PC-3 (cell line): ENCODE data around the gene CACUL1. TPM values are rescaled to one million over a fixed set of nuclear protein-coding genes. Genes with fewer than 3 reads are reported as not detected.
"Not testable (repeated sequence)": the region's sequence is repeated elsewhere in the genome, so short reads cannot be mapped to it uniquely, and the experiment has no call there.

Experiments used
- ATAC-seq: fragments of 200-7000 bp; cut with Tn5 transposase; 2 replicates; pipeline ENCODE4 v1.9.1; 2020; ENCODE audit warnings: mild to moderate bottlenecking, moderate library complexity
- BruUV-seq: library from RNA; stranded (reverse); fragments of 400-500 nt; replicated peaks from 2 replicates; lab custom pipeline; 2021; lab: Mats Ljungman, UMichigan
- CTCF ChIA-PET: fragments of 300-600 bp; sonication (Branson Sonifier 250); formaldehyde crosslinking; loops from one replicate; lab custom pipeline; 2022; ENCODE audit warnings: antibody characterized with exemption; lab: Charles Lee
- POLR2A ChIA-PET: fragments of 300-600 bp; sonication (Branson Sonifier 250); formaldehyde crosslinking; loops from one replicate; lab custom pipeline; 2022; ENCODE audit warnings: antibody characterized with exemption; ENCODE audit not compliant: unreplicated experiment; lab: Charles Lee
- DNase-seq: peaks from one replicate; pipeline ENCODE4 v3.0.0-alpha.2; 2015
- H2AFZ ChIP-seq: fragments of 300-600 bp; sonication (generic); 2 replicates; pipeline ENCODE4 v1.6.0; 2016; ENCODE audit warnings: antibody characterized with exemption, low read length
- H3F3A ChIP-seq: fragments of 300-600 bp; sonication (generic); one replicate; pipeline ENCODE4 v1.6.0; 2017; ENCODE audit warnings: antibody characterized with exemption, low read length, control low read depth, mild to moderate bottlenecking; ENCODE audit not compliant: unreplicated experiment
- H3K27ac ChIP-seq: fragments of 300-600 bp; sonication (generic); 2 replicates; pipeline ENCODE4 v1.5.1; 2016; ENCODE audit warnings: mild to moderate bottlenecking, low read length
- H3K27me3 ChIP-seq: fragments of 300-600 bp; sonication (generic); 2 replicates; pipeline ENCODE4 v1.6.1; 2016; ENCODE audit warnings: low read length, mixed read lengths
- H3K36me3 ChIP-seq: fragments of 300-600 bp; sonication (generic); 2 replicates; pipeline ENCODE4 v1.6.1; 2016; ENCODE audit warnings: low read depth, mixed run types, low read length, mixed read lengths
- H3K4me1 ChIP-seq: fragments of 300-600 bp; sonication (generic); 2 replicates; pipeline ENCODE4 v1.5.1; 2016; ENCODE audit warnings: low read length; ENCODE audit not compliant: insufficient read depth
- H3K4me2 ChIP-seq: fragments of 300-600 bp; sonication (generic); 2 replicates; pipeline ENCODE4 v1.6.0; 2016; ENCODE audit warnings: low read length
- H3K4me3 ChIP-seq: fragments of 300-600 bp; sonication (generic); 2 replicates; pipeline ENCODE4 v1.5.1; 2016; ENCODE audit warnings: mild to moderate bottlenecking, low read length, mixed read lengths
- H3K79me2 ChIP-seq: fragments of 300-600 bp; sonication (generic); 2 replicates; pipeline ENCODE4 v1.6.1; 2017; ENCODE audit warnings: low read length, mixed read lengths
- H3K9ac ChIP-seq: fragments of 300-600 bp; sonication (generic); 2 replicates; pipeline ENCODE4 v1.6.0; 2016; ENCODE audit warnings: mild to moderate bottlenecking, low read length
- H3K9me2 ChIP-seq: fragments of 300-600 bp; sonication (generic); replicated peaks from 2 replicates; pipeline ENCODE4 v1.6.1; 2016; ENCODE audit warnings: mixed run types, low read length, mixed read lengths
- H3K9me3 ChIP-seq: fragments of 300-600 bp; sonication (generic); 2 replicates; pipeline ENCODE4 v1.6.1; 2016; ENCODE audit warnings: low read length, mixed read lengths
- H4K20me1 ChIP-seq: fragments of 300-600 bp; sonication (generic); 2 replicates; pipeline ENCODE4 v1.6.1; 2016; ENCODE audit warnings: low read length, mixed read lengths
- EZH2 ChIP-seq: fragments of 300-600 bp; sonication (generic); IDR thresholded peaks from one replicate; pipeline ENCODE4 v1.6.1; 2017; ENCODE audit warnings: antibody characterized with exemption, mild to moderate bottlenecking, low read length; ENCODE audit not compliant: unreplicated experiment
- EZH2phosphoT487 ChIP-seq: fragments of 300-600 bp; sonication (generic); IDR thresholded peaks from 2 replicates; pipeline ENCODE4 v1.6.1; 2018; ENCODE audit warnings: mild to moderate bottlenecking, antibody characterized with exemption, low read length, borderline replicate concordance
- intact Hi-C: fragments of 100-400 bp; cut with micrococcal nuclease; formaldehyde crosslinking; loops from 2 replicates; pipeline ENCODE4 v1.9.0; 2023
- total RNA-seq: library from RNA; depleted of rRNA; stranded (reverse); fragments of >200 nt; gene quantifications from 2 replicates; pipeline ENCODE4 v1.2.3, GENCODE V29; 2014
- TF ChIP-seq, protein P1 (sequence below): fragments of 300-600 bp; sonication (generic); conservative IDR thresholded peaks from 2 replicates; pipeline ENCODE4 v1.5.1; 2017; ENCODE audit warnings: antibody characterized with exemption, low read depth, mild to moderate bottlenecking, low read length

CACUL1 gene
- total RNA-seq, 1 experiment from 2014 or later, result 27.6 TPM

DNA sequence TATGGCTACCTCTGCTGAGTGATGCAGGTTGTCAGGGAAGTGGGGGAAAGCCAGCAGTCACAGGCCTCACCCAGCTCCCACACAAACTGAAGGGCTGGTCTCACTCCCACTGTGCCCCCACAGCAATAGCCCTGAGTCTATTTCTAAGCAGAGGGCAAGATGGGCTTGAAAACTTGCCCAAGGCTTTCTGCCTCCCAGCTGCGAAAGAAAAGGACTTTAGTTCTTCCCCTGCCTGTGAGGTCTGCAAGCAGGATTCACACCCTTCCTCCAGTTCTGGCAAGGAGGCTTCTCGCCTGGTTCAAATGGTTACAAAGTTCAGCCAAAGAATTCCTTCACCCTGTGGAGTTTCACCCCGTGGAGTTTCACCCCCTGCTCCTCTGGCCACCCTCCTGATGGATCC, 96.0 kb downstream of the CACUL1 start:
- Histone ChIP-seq H4K20me1 (no peaks in the 10 kb centered on the region), H3K9me2 (no peaks in the 10 kb centered on the region), H3K9me3 (no peaks in the 10 kb centered on the region), H3K9ac (no peak overlapping the region), H2AFZ (no peak overlapping the region), H3K36me3 (no peaks in the 10 kb centered on the region), H3K4me1 (no peaks in the 10 kb centered on the region), H3K27ac (no peak overlapping the region), H3K4me2 (no peak overlapping the region), H3K27me3 (no peaks in the 10 kb centered on the region), H3F3A (no peaks in the 10 kb centered on the region), H3K79me2 (no peaks in the 10 kb centered on the region), H3K4me3 (no peak overlapping the region)
- BruUV-seq, result no TSS peak
- ATAC-seq (no peak), DNase-seq (no peak)
- TF ChIP-seq EZH2phosphoT487, result no peak
- TF ChIP-seq EZH2, result no peak
- TF ChIP-seq, protein P1, sequence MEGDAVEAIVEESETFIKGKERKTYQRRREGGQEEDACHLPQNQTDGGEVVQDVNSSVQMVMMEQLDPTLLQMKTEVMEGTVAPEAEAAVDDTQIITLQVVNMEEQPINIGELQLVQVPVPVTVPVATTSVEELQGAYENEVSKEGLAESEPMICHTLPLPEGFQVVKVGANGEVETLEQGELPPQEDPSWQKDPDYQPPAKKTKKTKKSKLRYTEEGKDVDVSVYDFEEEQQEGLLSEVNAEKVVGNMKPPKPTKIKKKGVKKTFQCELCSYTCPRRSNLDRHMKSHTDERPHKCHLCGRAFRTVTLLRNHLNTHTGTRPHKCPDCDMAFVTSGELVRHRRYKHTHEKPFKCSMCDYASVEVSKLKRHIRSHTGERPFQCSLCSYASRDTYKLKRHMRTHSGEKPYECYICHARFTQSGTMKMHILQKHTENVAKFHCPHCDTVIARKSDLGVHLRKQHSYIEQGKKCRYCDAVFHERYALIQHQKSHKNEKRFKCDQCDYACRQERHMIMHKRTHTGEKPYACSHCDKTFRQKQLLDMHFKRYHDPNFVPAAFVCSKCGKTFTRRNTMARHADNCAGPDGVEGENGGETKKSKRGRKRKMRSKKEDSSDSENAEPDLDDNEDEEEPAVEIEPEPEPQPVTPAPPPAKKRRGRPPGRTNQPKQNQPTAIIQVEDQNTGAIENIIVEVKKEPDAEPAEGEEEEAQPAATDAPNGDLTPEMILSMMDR, result no peak
- intact Hi-C loops, result no loop called here
- CTCF ChIA-PET, result no interaction called here
- POLR2A ChIA-PET, result no interaction called here

DNA sequence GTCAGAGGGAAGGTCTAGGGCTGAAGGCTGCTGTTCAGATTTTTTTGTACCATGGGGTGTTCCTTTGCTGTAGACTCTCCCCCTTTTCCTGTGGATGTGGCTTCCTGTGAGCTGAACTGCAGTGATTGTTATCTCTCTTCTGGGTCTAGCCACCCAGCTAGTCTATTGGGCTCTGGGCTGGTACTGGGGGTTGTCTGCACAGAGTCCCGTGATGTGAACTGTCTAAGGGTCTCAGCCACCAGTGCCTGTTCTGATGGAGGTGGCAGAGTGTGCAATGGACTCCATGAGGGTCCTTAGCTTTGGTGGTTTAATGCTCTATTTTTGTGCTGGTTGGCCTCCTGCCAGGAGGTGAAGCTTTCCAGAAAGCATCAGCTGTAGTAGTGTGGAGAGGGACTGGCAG, 96.6 kb downstream of the CACUL1 start:
- intact Hi-C loops, H3K27ac ChIP-seq, ATAC-seq, DNase-seq, H3K9ac ChIP-seq, BruUV-seq, H3K27me3 ChIP-seq, CTCF ChIA-PET, H3K9me2 ChIP-seq, H3K4me1 ChIP-seq, H3F3A ChIP-seq, H3K4me3 ChIP-seq, POLR2A ChIA-PET, H3K9me3 ChIP-seq, H3K36me3 ChIP-seq, H2AFZ ChIP-seq, H3K4me2 ChIP-seq, H4K20me1 ChIP-seq, H3K79me2 ChIP-seq: not testable (repeated sequence)

DNA sequence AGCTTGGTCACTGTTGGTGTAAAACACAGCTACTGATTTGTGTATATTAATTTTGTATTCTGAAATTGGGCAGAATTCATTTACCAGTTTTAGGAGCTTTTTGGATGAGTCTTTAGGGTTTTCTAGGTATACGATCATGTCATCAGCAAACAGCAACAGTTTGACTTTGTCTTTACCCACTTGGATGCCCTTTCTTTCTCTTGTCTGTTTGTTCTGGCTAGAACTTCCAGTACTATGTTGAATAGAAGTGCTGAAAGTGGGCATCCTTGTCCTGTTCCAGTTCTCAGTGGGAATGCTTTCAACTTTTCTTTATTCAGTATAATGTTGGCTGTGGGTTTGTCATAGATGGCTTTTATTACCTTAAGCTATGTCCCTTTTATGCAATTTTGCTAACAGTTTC, 109.5 kb downstream of the CACUL1 start:
- POLR2A ChIA-PET, CTCF ChIA-PET, BruUV-seq, H3K9ac ChIP-seq, H3K27me3 ChIP-seq, H3K27ac ChIP-seq, H3F3A ChIP-seq, H3K36me3 ChIP-seq, H3K4me1 ChIP-seq, H3K9me3 ChIP-seq, H3K4me3 ChIP-seq, H3K4me2 ChIP-seq, H3K79me2 ChIP-seq, H4K20me1 ChIP-seq, ATAC-seq, intact Hi-C loops, H2AFZ ChIP-seq, H3K9me2 ChIP-seq, DNase-seq: not testable (repeated sequence)

DNA sequence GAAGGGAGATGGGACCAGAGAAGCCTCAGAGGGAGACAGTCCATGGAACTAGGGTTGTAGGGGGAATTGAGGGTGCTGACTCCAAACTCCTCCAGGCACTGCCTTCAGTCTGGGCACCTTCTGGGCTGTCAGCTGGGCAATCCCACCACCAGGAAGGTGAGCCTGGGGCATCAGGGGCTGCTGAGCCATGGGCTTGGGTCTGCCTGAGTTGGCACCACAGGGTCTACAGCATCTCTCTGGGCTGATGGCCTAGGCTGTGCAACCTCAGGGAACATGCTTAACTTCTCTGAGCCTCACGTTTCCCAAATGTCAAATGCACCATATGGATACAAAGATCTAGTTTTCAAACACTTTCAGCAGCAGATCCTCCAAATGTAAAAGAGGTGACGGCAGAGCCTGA, 112.5 kb downstream of the CACUL1 start:
- H3K27me3 ChIP-seq, result peaks cover 18% of the 10 kb centered on the region
- no peaks in the 10 kb centered on the region for H3K9me2 ChIP-seq
- no peaks in the 10 kb centered on the region for H3K36me3 ChIP-seq
- no peaks in the 10 kb centered on the region for H4K20me1 ChIP-seq
- H3K4me2 ChIP-seq, result no peak overlapping the region
- no peaks in the 10 kb centered on the region for H3K79me2 ChIP-seq
- DNase-seq (no peak), ATAC-seq (no peak)
- CTCF ChIA-PET, result no interaction called here
- no peak overlapping the region for H3K27ac ChIP-seq
- no peak overlapping the region for H2AFZ ChIP-seq
- intact Hi-C loops, result no loop called here
- BruUV-seq, result no TSS peak
- H3K9me3 ChIP-seq, result no peaks in the 10 kb centered on the region
- POLR2A ChIA-PET, result no interaction called here
- TF ChIP-seq, protein P1, result no peak
- TF ChIP-seq EZH2, result no peak
- TF ChIP-seq EZH2phosphoT487, result no peak
- H3K9ac ChIP-seq, result no peak overlapping the region
- no peak overlapping the region for H3K4me3 ChIP-seq
- H3F3A ChIP-seq, result no peaks in the 10 kb centered on the region
- no peaks in the 10 kb centered on the region for H3K4me1 ChIP-seq
